ENCODE measurements around the gene LRRC8D.

- TF ChIP-seq CTCF (IDR thresholded peaks at IDR 0.05) = no peak
- TF ChIP-seq POLR2A (IDR thresholded peaks at IDR 0.05) = no peak
These were observed 151.2 kb downstream of the LRRC8D start for GRCh38 chr1:89972024-89972423.
